NCI-H345 (cell line): ENCODE results near the gene ASB16.

Experiments
- DNase-seq: peaks from one replicate; lab custom pipeline; 2025; lab: John Stamatoyannopoulos, UW

ASB16 gene

GRCh38 chr17:44209786-44210341 lies 39.4 kb downstream of the ASB16 start:
- DNase-seq = no peak

- no peak for DNase-seq
These were observed 40.1 kb downstream of the ASB16 start for GRCh38 chr17:44210342-44211192.

- no peak for DNase-seq
These were observed 41.1 kb downstream of the ASB16 start for GRCh38 chr17:44211281-44212265.

- DNase-seq = no peak
These were observed 42.3 kb downstream of the ASB16 start for GRCh38 chr17:44212507-44213402.

- DNase-seq = no peak
These were observed 43.1 kb downstream of the ASB16 start for GRCh38 chr17:44213403-44214229.

GRCh38 chr17:44214230-44214494 lies 43.7 kb downstream of the ASB16 start:
- no peak for DNase-seq

- no peak for DNase-seq
These were observed 44.4 kb downstream of the ASB16 start for GRCh38 chr17:44214896-44215295.

- no peak for DNase-seq
These were observed 45.7 kb downstream of the ASB16 start for GRCh38 chr17:44216173-44216572.

GRCh38 chr17:44216694-44217093 lies 46.2 kb downstream of the ASB16 start:
- no peak for DNase-seq

- no peak for DNase-seq
These were observed 47.3 kb downstream of the ASB16 start for GRCh38 chr17:44217738-44218343.

GRCh38 chr17:44218344-44219107 lies 48.0 kb downstream of the ASB16 start:
- peak; percentile 93 for DNase-seq

GRCh38 chr17:44219108-44219615 lies 48.7 kb downstream of the ASB16 start:
- peak; percentile 66 for DNase-seq

- peak; percentile 91 for DNase-seq
These were observed 49.2 kb downstream of the ASB16 start, which contains the start of gene UBTF for GRCh38 chr17:44219616-44220212. TSS of gene UBTF (minus strand) at chr17:44219675. CDS start at chr17:44218229, 1,446 bp downstream.

GRCh38 chr17:44220213-44221083 lies 49.9 kb downstream of the ASB16 start:
- DNase-seq = peak; percentile 50

GRCh38 chr17:44221084-44221861 lies 50.8 kb downstream of the ASB16 start:
- peak; percentile 79 for DNase-seq

GRCh38 chr17:44221862-44222111 lies 51.3 kb downstream of the ASB16 start:
- no peak for DNase-seq
